CD4-positive, alpha-beta T cell (primary cell): Measurements from ENCODE around the gene PET100. TPM values are rescaled to one million over a fixed set of nuclear protein-coding genes. Genes with fewer than 3 reads are reported as not detected.
"Not testable (repeated sequence)": the region's sequence is repeated elsewhere in the genome, so short reads cannot be mapped to it uniquely, and the experiment has no call there.

Source experiments
- ATAC-seq: fragments of 200-7000 bp; cut with Tn5 transposase; one replicate; pipeline ENCODE4 v1.10.0; 2022; ENCODE audit warnings: mild to moderate bottlenecking; ENCODE audit not compliant: poor library complexity
- CTCF ChIA-PET: fragments of 350-600 bp; sonication (Branson Sonifier 250); formaldehyde crosslinking; loops from one replicate; lab custom pipeline; 2021; ENCODE audit warnings: antibody characterized with exemption, inconsistent platforms; lab: Charles Lee
- POLR2A ChIA-PET: fragments of 350-600 bp; sonication (Branson Sonifier 250); formaldehyde crosslinking; loops from one replicate; lab custom pipeline; 2021; ENCODE audit warnings: antibody characterized with exemption, inconsistent platforms; lab: Charles Lee
- DNase-seq, 14 experiments: peaks; one replicate each; pipeline ENCODE4 v3.0.0-alpha.2; 2013 to 2020; ENCODE audit warnings: mixed read lengths in 2 of 14
- H3K27ac ChIP-seq, 2 donors: one replicate each; pipeline versions ENCODE4 v1.5.1 to v1.7.0; 2013; ENCODE audit warnings: low read length in 2 of 2, low read depth in 1 of 2, mild to moderate bottlenecking in 1 of 2
- H3K27me3 ChIP-seq, 2 experiments: 1 replicate in 1 of 2; 2 replicates in 1 of 2; pipeline versions ENCODE4 v1.6.1 to v1.7.0; 2013; ENCODE audit warnings: low read length in 2 of 2, control low read depth in 1 of 2, mild to moderate bottlenecking in 1 of 2, moderate library complexity in 1 of 2; ENCODE audit not compliant: insufficient read depth in 2 of 2, control insufficient read depth in 1 of 2
- H3K36me3 ChIP-seq: one replicate; pipeline ENCODE4 v1.6.1; 2013; ENCODE audit warnings: low read length, control low read depth; ENCODE audit not compliant: insufficient read depth
- H3K4me1 ChIP-seq: one replicate; pipeline ENCODE4 v1.6.1; 2013; ENCODE audit warnings: low read length, control low read depth; ENCODE audit not compliant: insufficient read depth
- H3K4me3 ChIP-seq: one replicate; pipeline ENCODE4 v1.5.1; 2013; ENCODE audit warnings: mild to moderate bottlenecking, low read length, moderate library complexity
- H3K9me3 ChIP-seq, 2 experiments: 1 replicate in 1 of 2; 2 replicates in 1 of 2; pipeline versions ENCODE4 v1.6.1 to v1.7.0; 2013; ENCODE audit warnings: low read length in 2 of 2, mild to moderate bottlenecking in 2 of 2, control low read depth in 1 of 2, moderate library complexity in 1 of 2; ENCODE audit not compliant: control insufficient read depth in 1 of 2, insufficient read depth in 1 of 2
- H3K27ac Mint-ChIP-seq: one replicate; pipeline ENCODE4 v1.8.0; 2020; ENCODE audit warnings: mixed read lengths
- H3K27me3 Mint-ChIP-seq: one replicate; pipeline ENCODE4 v1.8.0; 2021; ENCODE audit warnings: mixed read lengths
- H3K36me3 Mint-ChIP-seq: one replicate; pipeline ENCODE4 v1.8.0; 2021; ENCODE audit warnings: low read depth, mixed read lengths
- H3K4me1 Mint-ChIP-seq: one replicate; pipeline ENCODE4 v1.8.0; 2021; ENCODE audit warnings: low read depth, mixed read lengths
- H3K4me3 Mint-ChIP-seq: one replicate; pipeline ENCODE4 v1.8.0; 2020; ENCODE audit warnings: mild to moderate bottlenecking, mixed read lengths
- H3K9me3 Mint-ChIP-seq: one replicate; pipeline ENCODE4 v1.8.0; 2020; ENCODE audit warnings: mixed read lengths
- intact Hi-C, 2 experiments: fragments of 100-400 bp; cut with DNase I in 1 of 2; cut with micrococcal nuclease in 1 of 2; formaldehyde crosslinking; loops; one replicate each; pipeline versions ENCODE4 v1.15.1 to v1.9.0; 2023 to 2025; cut with DNase I, micrococcal nuclease
- total RNA-seq, 174 experiments: library from RNA in 2 of 174; stranded (reverse) in 2 of 174; gene quantifications; one replicate each; pipeline ENCODE4 v1.2.3 and lab custom pipeline; 2021 to 2026
- TF ChIP-seq, protein P1 (sequence below): fragments of 200-600 bp; IDR thresholded peaks from one replicate; pipeline ENCODE4 v1.8.0; 2022; ENCODE audit warnings: antibody characterized with exemption, mild to moderate bottlenecking

Gene PET100
- total RNA-seq, 2 experiments from 2014 or later = 178 to 188 TPM

GRCh38 chr19:7643031-7643415, 13.4 kb downstream of the PET100 start:
- H3K27ac Mint-ChIP-seq = peak overlapping the region; percentile 17
- ChIA-PET CTCF (interaction anchor here (0.8 kb wide), 1 partner anchor 9 kb away, joined by 3 read pairs; no protein-coding TSS in a partner anchor), POLR2A (interaction anchor here (2.3 kb wide), 1 partner anchor 14 kb away, joined by 9 read pairs; the partner anchor contains the start of genes PET100 and XAB2)
- ATAC-seq (no peak), DNase-seq (peak in 1 of 14 experiments; percentile 34)
- H3K27me3 Mint-ChIP-seq = no peaks in the 10 kb centered on the region
- TF ChIP-seq, protein P1, sequence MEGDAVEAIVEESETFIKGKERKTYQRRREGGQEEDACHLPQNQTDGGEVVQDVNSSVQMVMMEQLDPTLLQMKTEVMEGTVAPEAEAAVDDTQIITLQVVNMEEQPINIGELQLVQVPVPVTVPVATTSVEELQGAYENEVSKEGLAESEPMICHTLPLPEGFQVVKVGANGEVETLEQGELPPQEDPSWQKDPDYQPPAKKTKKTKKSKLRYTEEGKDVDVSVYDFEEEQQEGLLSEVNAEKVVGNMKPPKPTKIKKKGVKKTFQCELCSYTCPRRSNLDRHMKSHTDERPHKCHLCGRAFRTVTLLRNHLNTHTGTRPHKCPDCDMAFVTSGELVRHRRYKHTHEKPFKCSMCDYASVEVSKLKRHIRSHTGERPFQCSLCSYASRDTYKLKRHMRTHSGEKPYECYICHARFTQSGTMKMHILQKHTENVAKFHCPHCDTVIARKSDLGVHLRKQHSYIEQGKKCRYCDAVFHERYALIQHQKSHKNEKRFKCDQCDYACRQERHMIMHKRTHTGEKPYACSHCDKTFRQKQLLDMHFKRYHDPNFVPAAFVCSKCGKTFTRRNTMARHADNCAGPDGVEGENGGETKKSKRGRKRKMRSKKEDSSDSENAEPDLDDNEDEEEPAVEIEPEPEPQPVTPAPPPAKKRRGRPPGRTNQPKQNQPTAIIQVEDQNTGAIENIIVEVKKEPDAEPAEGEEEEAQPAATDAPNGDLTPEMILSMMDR = no peak
- Histone ChIP-seq H3K4me1 (peaks cover 29% of the 10 kb centered on the region), H3K4me3 (no peak overlapping the region), H3K36me3 (peaks cover 55% of the 10 kb centered on the region), H3K9me3 (no peaks in the 10 kb centered on the region), H3K27ac (no peak overlapping the region), H3K27me3 (no peaks in the 10 kb centered on the region)
- H3K36me3 Mint-ChIP-seq = peaks cover 35% of the 10 kb centered on the region
- intact Hi-C loops = no loop called here
- H3K4me1 Mint-ChIP-seq = peaks cover 19% of the 10 kb centered on the region
- H3K9me3 Mint-ChIP-seq = no peaks in the 10 kb centered on the region
- H3K4me3 Mint-ChIP-seq = no peak overlapping the region

DNA sequence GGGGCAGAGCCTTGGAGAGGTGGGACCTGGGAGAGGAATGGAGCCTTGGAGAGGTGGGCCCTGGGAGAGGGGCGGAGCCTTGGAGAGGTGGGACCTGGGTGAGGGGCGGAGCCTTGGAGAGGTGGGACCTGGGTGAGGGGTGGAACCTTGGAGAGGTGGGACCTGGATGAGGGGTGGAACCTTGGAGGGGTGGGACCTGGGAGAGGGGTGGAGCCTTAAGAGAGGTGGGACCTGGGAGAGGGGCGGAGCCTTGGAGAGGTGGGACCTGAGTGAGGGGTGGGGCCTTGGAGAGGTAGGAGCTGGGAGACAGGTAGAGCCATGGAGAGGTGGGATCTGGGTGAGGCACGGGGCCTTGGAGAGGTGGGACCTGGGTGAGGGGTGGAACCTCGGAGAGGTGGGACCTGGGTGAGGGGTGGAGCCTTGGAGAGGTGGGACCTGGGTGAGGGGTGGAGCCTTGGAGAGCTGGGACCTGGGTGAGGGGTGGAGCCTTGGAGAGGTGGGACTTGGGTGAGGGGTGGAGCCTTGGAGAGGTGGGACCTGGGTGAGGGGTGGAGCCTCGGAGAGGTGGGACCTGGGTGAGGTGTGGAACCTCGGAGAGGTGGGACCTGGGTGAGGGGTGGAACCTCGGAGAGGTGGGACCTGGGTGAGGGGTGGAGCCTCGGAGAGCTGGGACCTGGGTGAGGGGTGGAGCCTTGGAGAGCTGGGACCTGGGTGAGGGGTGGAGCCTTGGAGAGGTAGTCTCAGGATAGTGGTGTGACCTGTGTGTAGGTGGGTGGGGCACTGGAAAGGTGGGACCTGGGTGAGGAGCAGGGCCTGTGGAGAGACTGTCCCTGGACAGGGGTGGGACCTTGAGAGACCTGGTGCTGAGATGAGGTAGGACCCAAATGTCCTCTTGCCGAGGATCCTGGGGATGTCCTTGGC, 14.3 kb downstream of the PET100 start:
- Mint-ChIP-seq H3K36me3 (peaks cover 40% of the 10 kb centered on the region), H3K4me1 (peaks cover 16% of the 10 kb centered on the region), H3K27ac (peak overlapping the region; percentile 17)
- intact Hi-C loops, H3K4me3 ChIP-seq, H3K27ac ChIP-seq, H3K27me3 Mint-ChIP-seq, POLR2A ChIA-PET, H3K27me3 ChIP-seq, H3K4me3 Mint-ChIP-seq, H3K9me3 Mint-ChIP-seq, H3K9me3 ChIP-seq: not testable (repeated sequence)
- CTCF ChIA-PET = interaction anchor here (1.8 kb wide), 1 partner anchor 37 kb away, joined by 5 read pairs; the partner anchor contains the start of gene TRAPPC5
- Histone ChIP-seq H3K4me1 (peaks cover 20% of the 10 kb centered on the region), H3K36me3 (peaks cover 50% of the 10 kb centered on the region)
- ATAC-seq (peak; percentile 19), DNase-seq (peak in 3 of 14 experiments; percentile 26 to 70 (median 50))

DNA sequence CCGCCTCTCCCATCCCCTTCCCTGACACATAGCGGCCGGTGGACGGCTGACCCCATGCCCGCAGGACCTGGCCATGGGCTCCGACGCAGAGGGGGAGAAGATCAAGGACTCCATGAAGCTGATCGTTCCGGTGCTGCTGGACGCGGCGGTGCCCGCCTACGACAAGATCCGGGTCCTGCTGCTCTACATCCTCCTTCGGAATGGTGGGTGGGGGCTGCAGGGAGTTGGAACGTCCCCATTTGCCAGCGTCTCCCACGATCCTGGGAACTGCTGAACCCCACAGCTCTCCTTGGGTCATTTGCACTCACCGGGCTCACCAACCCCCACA, 14.9 kb downstream of the PET100 start:
- H3K36me3 ChIP-seq = peaks cover 50% of the 10 kb centered on the region
- H3K27me3 ChIP-seq = no peaks in the 10 kb centered on the region
- POLR2A ChIA-PET = interaction anchor here (1.0 kb wide), 1 partner anchor 14 kb away, joined by 3 read pairs; no protein-coding TSS in a partner anchor
- H3K9me3 Mint-ChIP-seq = no peaks in the 10 kb centered on the region
- no peak overlapping the region for H3K4me3 Mint-ChIP-seq
- TF ChIP-seq, protein P1 = no peak
- H3K36me3 Mint-ChIP-seq = peaks cover 37% of the 10 kb centered on the region
- peak in 1 of 14 experiments; percentile 37 for DNase-seq
- no peak overlapping the region for H3K27ac Mint-ChIP-seq
- CTCF ChIA-PET = interaction anchor here (1.8 kb wide), 1 partner anchor 36 kb away, joined by 5 read pairs; the partner anchor contains the start of gene TRAPPC5
- no peaks in the 10 kb centered on the region for H3K27me3 Mint-ChIP-seq
- H3K9me3 ChIP-seq = no peaks in the 10 kb centered on the region
- H3K4me1 ChIP-seq = peaks cover 14% of the 10 kb centered on the region
- H3K4me3 ChIP-seq = no peak overlapping the region
- H3K27ac ChIP-seq = no peak overlapping the region
- H3K4me1 Mint-ChIP-seq = peaks cover 10% of the 10 kb centered on the region
- intact Hi-C loops = no loop called here
- no peak for ATAC-seq
